Activated CD4-positive, alpha-beta T cell treated with anti-CD3 and anti-CD28 coated beads, Interleukin-2, amount 50 U/mL, for 16 hours (primary cell): ENCODE data around the gene ITM2B.
"Not testable (repeated sequence)": the region's sequence is repeated elsewhere in the genome, so short reads cannot be mapped to it uniquely, and the experiment has no call there.

Experiments
- DNase-seq: peaks from one replicate; pipeline ENCODE4 v3.0.0-alpha.2; 2020

ITM2B gene

DNA sequence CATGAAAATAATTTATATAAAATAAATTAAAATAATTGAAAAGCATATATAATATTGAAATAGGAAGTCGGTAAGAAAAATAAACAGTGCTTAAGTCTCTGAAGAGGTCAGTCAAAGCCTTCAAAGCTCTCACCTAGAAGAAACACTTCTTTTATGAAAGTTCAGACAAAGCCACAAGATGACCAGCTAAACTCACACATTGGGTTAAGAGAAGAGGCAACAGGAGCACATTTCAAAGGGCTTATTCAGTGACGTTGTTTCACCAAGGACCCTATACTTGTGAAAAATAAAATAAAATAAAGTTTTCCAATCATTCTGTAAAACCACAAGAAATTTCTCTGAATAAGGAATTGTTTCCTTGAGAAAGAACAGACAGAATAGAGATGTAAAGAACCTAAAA is 2.5 kb upstream of the ITM2B start:
- DNase-seq: no peak

DNA sequence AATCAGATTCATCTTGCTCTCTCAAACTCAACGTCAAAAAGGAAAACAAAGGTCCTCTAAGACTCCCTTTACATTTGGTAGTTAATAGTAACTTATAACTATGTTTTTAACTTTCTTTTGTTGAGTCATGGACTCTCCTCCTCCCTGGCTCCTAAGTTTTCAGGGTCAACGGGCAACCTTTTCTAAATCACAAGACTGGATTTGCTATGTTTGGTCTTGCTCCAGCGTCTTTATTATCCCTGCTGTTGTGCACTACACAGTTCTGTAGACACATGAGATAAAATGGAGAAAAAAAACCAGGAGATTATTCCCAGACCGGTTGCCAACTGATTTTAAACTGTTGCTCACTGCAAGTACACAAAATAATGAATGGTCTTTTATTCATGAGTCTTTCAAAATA is 1.9 kb upstream of the ITM2B start:
- DNase-seq: no peak

DNA sequence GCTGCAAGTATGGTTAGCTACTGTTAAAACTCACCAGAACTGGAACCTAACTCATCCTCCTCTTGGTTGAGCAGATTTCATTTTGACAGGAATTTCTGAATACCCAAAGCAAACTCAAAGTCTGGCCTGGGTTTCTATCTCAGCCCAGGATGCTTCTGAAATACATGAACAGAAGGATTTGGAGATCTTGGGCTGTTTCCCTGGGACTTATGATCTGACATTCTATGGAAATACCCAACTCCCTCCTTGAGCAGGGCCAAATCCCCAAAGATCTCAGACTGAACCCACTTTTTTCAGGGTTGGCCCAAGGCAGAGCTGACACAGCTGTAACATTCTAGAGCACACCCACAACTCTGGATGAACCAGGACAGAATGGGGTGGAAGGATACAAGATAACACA is 1.1 kb upstream of the ITM2B start:
- DNase-seq: no peak

DNA sequence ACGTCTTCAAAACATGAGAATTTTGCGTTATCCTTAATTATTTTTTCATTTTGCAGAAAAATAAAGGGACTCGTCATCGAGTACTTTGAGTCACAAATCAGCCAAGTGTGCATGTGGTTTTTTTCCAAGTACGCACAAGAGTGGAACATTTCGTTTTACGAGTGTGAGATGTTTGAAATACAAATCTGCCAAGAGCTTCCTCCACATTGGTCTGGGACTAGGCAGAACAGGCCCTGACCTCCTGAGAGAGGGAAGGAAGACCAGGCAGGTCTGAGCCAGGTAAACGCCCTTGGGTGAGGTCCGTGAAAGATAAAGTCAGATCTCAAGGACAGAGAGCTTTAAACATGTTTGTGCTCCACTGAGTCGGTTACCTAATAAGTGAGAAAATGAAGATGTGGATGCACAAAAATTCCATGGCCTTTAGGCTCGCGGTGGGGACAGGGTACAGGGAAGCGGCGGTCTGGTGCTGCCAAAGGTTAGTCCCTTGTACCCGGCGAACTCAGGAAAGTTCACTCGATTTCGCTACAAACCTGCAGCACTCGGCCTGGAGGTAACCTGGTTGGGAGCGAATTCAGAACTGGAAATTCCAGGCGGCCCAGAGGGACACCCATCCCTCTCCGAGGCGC is 473 bp upstream of the ITM2B start:
- DNase-seq: no peak

DNA sequence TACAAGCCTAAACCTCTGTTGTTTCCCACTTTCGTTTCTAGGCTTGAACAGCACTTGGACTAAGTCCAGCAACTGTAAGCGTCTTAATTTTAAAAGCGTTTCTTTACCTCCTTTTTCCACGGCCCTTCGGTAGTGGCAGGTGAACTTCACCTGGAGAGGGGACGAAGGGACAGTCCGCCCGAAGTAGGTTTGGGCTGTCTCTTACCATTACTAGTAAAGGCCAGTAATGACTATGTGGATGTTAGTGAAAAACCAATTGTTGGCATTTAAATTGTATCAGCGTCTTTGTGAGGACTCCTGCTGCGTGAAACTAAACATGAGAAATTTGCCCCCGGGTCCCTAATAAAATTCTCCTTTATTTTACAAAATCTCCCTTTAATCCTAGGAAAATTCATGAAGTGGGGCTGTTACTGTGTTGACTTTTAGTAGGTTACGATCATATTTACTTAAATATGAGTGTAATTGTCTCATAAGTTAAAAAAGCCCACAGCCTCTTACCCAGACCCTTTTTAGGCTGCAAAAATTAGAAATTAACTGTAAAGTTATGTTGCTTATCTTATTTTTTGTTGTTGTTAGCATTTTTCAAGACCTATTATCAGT is 983 bp downstream of the ITM2B start:
- no peak for DNase-seq

DNA sequence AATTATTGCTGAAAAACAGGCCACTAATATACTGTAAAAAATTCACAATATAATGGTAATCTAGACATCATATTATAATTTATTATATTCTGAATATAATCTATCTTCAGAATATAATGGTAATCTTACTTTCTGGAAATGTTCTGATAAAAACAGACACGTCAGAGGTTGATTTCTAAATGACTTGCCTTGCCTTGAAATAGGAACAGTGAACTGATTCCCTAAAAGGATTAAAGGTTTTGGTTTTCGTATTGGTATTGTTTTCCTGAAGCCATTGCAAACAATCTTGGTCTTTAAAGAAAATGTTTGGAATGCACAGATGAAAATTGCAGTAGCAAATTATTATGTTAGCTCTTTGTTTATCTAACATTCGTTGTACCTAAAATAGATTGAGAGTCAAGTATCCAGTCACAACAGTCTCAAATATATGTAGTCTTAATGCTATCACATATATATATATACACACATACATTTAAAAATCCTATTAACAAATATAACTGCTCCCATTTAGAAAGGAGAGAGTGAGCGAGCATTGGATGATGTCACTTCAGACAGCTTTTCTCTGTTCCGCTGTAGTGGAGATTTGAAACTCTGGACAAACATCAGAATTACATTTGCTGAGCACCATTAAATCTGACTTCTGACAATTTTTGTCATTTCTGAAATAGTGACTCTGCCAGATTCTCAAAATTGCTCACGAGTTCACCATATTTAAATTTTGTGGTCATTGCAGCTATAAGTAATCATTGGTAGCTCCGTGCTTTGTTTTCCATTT is 1.7 kb downstream of the ITM2B start:
- DNase-seq: peak; percentile 76

DNA sequence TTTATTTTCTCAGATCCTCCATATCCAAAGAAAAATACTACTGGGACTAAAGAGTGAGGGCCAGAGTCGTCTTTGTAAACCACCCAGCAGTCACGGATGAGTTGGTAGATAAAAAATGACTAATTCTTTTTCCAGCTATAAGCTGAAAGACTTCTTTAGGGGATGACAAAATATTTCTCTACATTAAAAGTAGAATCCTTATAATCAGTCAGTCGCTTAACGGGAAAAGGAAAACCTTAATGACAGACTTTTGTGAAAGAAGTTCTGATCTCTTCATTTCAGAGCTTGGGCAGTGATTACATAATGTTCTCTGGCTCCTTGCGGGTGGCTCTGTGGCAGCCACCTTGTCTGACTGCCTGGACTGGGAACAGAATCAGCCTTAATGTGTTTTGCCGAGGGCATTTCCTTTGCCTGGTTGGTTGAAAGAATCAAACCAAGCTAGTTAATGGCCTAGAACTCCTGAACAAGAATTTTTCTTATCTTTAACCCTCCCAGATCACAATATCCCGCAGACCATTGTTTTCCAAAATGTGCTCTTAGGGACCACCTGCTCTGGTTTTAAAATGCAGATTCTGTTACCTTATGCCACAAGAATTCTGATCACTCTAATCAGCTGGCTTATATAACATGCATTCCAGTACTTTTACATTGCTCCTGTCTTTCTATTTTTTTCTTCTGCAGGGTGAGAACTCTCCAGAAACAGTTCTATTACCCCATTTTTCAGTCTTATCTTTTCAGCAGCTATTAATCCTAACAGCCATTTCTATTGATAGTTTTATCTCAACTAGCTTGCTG is 2.5 kb downstream of the ITM2B start:
- peak; percentile 11 for DNase-seq

DNA sequence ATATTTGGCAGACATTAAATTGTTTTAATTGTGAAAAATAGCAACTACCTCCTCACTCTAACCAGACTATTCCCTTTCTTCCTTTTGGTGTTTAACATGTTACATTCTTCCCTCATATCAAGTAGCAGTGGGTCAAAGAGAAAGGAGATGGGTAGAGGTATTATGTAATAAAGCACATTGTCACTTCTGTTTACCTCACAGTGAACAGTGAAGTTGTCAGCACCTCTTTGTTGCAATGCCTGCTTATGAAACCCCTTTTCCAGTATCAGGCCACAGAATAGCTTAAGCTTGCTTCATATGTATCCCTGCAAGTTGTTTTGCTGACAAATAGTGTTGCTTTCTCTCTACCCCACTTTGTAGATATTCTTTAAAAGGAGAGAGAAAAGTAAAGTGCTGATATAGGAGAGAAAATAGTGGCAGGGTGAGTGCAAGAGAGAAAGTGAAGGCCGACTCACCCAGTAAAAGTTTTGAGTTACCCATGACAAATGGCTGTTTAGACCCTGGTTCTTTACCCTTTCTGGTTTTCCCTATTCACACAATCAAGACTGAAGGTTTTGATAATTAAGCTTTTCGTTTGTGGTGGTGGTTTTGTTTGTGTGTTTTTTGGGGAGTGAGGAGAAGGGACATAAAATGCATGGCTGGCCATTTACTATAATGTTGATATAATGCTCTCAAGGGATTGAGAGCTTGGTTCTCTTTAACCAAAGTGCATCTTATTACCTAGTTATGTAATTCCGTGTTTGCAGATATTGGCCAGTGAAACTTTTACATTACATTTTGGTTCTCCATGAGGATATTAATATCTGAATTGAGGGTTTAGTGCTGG is 3.7 kb downstream of the ITM2B start:
- no peak for DNase-seq

DNA sequence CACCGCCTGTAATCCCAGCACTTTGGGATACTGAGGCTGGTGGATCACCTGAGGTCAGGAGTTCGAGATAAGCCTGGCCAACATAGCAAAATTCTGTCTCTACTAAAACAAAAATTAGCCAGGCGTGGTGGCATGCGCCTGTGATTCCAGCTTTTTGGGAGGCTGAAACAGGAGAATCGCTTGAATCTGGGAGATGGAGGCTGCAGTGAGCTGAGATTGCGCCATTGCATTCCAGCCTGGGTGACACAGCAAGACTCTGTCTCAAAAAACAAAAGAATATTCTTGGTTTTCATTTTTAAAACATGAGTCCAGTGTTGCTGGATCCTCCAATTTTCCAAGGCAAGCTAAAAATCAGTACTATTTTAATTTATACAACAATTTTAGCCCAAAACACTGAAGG is 6.4 kb downstream of the ITM2B start:
- DNase-seq: not testable (repeated sequence)

DNA sequence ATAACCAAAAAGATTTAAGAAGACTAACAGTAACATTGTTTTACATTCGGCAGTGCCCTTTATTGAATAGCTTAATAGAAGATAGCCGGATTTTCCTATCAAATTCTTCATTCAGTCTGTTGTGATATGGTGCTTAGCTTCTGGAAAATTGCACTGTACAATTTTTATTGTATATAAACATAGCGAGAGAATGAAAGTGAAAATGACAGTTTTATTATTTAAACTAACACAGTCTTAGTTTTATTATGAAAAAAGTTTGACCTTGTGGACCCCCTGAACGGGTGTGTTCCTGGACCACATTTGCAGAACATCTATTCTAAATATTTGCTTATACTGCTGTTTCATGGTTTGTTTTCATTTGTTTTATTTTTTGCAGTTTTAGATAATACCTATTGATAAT is 8.6 kb downstream of the ITM2B start:
- DNase-seq: no peak

DNA sequence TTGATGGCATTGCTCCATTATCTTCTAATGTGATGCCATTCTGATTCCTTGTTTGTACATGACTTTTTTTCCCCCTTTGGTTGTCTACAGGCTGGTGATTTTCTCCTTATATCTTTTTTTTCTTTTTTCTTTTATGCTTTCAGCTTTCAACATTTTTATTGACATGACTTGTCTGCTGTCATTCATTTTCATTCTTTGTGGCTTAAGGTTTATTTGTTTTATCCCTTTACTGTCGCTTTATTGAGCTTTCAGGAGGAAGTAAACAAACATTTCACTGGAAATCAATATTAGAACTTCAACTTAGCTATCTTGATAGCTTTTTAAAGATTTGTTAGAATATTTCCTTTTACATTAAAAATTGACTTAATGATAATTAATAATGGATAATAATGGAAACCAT is 9.7 kb downstream of the ITM2B start:
- no peak for DNase-seq

DNA sequence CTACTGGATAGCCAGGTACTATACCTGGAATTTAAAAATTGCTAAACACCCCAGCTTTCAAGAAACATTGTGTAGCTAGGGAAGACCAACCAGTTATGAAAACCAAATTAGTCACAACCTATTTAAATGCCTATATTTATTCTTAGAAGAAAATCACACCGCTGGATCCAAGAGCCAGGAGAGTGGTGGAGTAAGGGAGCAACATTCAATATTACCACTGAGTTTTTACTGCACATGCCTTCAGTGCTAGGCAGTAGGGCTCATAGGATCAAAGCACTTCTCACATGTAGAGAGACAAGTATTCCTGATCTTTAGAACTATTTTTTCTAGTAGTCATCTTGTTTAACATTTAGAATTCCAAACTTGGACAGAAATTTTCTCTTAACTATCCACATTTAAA is 11.2 kb downstream of the ITM2B start:
- no peak for DNase-seq

DNA sequence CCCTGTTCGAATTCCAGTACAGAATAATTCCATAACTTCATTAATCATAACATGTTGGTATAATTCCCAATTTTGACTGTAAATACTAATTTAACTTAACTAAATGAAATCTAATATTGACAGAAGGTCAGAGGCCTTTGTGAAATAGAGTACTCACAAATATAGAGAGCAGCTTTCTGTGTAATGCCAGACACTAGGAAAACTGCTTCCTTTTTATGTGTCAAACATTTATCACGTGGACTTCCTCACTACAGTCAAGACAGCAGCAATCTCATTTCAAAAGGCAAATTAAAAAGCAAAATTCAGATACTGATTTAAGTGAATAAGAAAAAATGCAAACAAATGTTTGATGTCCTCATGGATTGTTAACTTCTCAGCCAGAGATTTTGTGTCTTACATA is 13.1 kb downstream of the ITM2B start:
- DNase-seq: no peak

DNA sequence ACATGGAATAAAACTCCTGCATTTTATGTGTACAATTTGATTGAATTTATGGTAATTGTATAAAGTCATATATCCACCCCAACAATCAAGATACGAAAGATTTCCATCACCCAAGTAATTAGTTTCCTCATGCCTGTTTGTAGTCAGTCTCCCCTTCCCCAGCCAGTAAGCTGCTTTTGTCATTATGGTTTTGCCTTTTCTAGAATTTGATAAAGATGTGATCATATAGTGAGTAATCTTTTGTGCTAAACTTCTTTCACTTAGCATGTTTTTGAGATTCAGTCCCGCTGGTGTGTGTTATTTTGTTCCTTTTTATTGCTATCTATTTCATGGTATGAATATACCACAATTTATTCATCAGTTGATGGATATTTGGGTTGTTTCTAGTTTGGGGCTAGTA is 16.0 kb downstream of the ITM2B start:
- DNase-seq: peak; percentile 16

DNA sequence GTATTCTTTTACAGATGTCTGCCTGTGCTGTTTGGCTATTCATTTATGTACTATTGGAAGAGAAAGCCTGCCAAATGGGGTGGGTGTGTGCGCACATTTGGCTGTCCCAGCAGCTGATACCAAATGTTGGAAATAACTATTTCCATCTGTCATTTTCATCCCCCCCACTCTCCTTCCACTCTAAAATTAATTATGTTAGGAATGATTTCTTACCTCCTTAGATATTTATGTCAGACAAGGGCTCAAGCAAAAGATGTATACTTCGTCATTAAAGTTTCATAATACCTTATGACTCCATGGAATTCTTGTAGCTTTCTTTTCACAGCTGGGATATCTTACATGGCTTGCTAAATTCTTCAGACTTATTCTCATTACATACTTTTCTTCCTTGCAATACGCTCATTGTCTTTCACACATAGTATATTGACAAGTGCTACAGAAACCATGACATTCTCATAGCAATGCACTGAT is 18.6 kb downstream of the ITM2B start:
- no peak for DNase-seq

DNA sequence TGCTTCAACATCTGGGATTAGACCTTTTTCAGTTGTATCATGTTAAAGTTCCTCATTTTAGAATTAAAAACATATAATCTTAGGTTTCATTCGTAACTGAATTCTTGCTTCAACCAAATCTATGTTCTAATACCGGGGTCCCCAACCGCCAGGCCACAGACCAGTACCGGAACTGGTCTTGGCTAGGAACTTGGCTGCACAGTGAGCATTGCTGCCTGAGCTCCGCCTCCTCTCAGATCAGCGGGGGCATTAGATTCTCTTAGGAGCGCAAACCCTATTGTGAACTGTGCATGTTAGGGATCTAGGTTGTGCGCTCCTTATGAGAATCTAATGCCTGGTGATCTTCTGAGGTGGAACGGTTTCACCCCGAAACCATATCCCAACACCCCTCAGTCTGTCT is 19.2 kb downstream of the ITM2B start:
- DNase-seq: no peak

DNA sequence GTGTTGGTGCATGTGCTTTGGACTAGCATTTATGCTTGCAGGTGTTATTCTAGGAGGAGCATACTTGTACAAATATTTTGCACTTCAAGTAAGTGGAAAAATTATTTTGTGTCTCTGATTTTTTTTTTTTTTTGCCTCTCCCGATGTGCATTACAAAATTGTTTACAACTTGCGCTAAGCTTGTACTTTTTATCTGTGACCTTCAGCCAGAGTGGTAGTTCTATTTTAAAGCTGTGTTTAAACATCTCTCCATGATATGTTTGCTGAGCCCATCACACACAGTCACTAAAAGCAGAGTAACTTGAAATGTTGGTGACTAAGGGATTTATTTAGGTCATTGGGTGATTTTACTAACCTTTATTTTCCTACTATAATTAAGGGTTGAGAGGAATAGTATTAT is 20.8 kb downstream of the ITM2B start:
- DNase-seq: no peak

DNA sequence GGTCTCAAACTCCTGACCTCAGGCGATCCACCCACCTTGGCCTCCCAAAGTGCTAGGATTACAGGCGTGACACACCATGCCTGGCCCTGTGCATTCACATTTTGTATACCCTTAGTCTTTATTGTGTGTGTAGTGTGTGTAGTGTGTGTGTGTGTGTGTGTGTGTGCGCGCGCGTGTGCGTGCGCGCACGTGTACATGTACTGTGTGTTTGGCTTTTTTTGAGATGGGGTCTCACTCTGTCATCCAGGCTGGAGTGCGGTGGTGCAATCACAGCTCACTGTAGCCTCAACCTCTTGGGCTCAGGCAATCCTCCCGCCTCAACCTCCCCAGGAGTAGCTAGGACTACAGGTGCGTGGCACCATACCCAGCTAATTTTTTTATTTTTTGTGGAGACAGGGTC is 22.1 kb downstream of the ITM2B start:
- DNase-seq: no peak

DNA sequence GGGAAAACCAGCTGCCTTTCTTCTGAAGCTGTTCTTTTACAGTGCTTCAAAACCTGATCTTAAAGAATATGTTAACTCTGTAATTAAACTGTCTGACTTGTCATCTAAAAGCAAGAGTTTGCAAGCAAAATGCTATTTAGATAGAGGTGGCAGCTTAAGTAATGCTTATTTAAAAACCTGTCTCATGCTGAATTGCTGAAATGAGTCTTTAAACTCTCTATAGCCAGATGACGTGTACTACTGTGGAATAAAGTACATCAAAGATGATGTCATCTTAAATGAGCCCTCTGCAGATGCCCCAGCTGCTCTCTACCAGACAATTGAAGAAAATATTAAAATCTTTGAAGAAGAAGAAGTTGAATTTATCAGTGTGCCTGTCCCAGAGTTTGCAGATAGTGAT is 22.9 kb downstream of the ITM2B start:
- DNase-seq: no peak

DNA sequence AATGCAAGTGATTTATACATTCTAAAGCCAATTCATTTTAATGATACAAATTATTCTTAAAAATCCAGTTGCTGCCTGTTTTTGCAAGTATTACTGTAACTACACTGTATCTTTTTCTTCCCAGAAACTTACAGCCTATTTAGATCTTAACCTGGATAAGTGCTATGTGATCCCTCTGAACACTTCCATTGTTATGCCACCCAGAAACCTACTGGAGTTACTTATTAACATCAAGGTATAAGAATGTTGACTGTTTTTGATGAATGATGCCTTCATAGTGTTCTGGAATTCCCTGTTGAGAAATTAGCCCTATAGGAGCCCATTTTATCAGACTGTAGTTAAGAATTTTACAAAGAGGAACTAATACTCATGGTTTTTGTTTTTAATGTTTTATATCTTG is 25.0 kb downstream of the ITM2B start:
- no peak for DNase-seq

DNA sequence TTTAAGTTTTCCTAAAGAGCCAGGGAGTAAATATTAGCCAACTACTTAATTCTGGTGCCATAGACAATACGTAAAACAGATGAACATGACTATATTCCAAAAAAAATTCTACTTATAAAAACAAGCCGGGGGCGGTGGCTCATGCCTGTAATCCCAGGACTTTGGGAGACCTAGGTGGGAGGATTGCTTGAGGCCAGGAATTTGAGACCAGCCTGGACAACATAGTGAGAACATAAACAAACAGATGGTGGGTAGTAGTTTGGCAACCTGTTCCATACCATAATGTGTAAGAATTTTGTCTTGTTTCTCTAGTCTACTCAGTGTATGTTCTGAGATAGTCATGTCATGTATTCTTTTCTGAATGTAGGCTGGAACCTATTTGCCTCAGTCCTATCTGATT is 25.4 kb downstream of the ITM2B start:
- DNase-seq: no peak

DNA sequence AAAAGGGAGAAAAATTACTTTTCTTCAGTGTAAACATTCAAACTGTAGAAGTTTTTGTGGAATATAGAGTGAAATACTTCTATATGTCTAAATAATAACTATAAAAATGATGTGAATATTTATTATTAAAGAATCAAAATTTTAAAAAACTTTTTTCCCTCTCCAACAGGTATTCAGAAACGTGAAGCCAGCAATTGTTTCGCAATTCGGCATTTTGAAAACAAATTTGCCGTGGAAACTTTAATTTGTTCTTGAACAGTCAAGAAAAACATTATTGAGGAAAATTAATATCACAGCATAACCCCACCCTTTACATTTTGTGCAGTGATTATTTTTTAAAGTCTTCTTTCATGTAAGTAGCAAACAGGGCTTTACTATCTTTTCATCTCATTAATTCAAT is 28.0 kb downstream of the ITM2B start:
- DNase-seq: no peak

DNA sequence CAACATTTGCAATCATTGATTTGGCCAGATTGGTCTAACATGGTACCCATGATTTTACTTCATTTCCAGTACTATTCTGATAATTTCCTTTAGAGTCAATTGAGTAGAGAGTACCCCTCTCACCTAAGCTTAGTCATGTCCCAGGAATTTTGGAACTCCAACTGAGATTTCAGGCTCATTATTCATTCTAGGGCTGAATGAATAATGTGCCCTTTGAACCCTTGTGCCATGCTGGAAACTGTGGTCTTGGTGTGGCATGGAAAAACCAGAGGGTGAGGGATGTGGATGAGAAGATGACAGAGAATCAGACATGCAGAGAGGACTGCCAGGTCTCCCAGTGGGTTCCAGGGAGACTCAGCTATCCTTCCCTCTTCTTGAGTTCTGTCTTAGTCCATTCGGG is 30.2 kb downstream of the ITM2B start:
- DNase-seq: no peak
